ENCODE results near the gene EPS15.
"Not testable (repeated sequence)": the region's sequence is repeated elsewhere in the genome, so short reads cannot be mapped to it uniquely, and the experiment has no call there.

The EPS15 gene

GRCh38 chr1:51514733-51515132 is 4.3 kb downstream of the EPS15 start:
- DNase-seq (ENCODE audit: low read depth) = no peak

DNA sequence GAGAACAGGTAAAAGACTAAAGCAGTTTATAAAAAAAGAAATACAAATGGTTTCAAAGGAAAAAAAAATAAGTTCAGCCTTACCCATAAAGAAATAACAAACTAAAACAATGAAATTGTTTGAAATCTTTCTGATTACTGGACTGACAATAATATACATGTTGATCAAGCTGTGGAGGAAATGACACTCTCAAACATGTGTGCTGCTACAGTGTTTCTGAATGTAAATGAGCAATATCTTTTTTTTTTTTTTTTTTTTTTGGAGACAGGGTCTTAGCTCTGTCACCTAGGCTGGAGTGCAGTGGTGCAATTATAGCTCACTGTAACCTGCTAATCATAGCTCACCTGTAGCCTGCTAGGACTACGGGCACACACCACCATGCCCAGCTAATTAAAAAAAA is 6.5 kb downstream of the EPS15 start:
- DNase-seq (ENCODE audit: low read depth) = no peak

DNA sequence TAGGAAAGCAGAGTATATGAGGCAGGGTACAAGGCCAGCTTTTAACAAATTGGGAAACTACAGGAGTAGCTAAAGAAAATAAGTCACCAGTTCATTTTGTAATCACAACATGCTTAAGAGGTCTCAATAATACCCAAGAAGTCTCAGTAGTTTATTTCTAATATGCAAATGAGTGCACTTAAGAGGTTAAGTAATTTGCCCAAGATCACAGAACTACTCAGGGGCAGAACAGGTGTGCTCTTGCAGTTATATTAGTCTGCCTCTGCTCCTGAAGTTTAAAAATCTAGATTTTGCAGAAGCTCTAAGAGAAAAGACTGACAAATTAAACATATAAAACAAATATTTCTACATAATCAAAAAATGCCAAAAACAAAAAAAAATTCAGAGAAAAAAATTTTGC is 6.9 kb downstream of the EPS15 start:
- no peak for DNase-seq (ENCODE audit: low read depth)

DNA sequence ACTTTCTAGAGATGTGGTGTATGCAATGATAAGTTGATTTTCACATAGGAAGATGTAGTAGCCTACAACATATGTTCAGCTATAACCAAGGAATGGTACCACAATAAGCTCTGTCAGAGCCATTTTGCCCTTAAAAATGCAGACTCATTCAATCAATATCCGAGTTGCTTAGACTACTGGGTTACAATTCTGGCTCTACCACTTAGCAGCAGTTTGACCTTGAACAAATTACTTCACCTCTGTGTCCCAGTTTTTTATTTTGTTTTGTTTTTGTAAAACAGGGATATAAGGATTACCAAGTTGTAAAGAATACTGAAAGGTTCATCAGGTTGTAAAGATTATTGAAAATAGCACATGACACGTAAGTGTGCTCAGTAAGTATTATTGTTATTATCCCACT is 9.3 kb downstream of the EPS15 start:
- DNase-seq (ENCODE audit: low read depth) = no peak

- peak; percentile 70 for DNase-seq (ENCODE audit: low read depth)
Measured at GRCh38 chr1:51506537-51506936, 12.5 kb downstream of the EPS15 start.

- no peak for DNase-seq (ENCODE audit: low read depth)
Measured at GRCh38 chr1:51504806-51505525, 14.1 kb downstream of the EPS15 start.

DNA sequence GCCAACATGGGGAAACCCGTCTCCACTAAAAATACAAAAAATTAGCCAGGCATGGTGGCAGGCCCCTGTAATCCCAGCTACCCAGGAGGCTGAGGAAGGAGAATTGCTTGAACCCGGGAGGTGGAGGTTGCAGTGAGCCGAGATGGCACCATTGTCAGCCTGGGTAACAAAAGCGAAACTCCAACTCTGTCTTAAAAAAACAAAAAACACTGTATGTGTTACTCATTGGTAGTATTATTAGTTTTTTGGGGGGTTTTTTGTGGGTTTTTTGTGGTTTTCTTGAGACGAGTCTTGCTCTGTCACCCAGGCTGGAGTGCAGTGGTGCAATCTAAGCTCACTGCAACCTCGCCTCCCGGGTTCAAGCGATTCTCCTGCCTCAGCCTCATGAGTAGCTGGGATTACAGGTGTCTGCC is 17.8 kb downstream of the EPS15 start:
- DNase-seq (ENCODE audit: low read depth) = not testable (repeated sequence)

GRCh38 chr1:51499694-51500093 is 19.4 kb downstream of the EPS15 start:
- no peak for DNase-seq (ENCODE audit: low read depth)

DNA sequence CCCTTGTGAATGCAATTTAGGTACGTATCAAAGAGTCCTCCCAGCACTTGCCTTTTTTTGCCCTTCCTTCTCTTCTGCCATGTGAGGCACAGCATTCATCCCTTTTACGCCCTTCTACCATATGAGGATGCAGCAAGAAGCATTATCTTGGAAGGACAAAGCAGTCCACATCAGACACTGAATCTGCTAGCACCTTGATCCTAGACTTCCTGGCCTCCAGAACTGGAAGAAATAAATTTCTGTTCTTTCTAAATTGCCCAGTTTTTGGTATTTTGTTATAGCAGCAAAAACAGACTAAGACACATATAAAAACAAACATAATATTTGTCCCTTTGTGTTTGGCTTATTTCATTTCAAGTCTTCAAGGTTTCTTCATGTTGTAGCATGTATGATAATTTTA is 20.1 kb downstream of the EPS15 start:
- DNase-seq (ENCODE audit: low read depth) = no peak

DNA sequence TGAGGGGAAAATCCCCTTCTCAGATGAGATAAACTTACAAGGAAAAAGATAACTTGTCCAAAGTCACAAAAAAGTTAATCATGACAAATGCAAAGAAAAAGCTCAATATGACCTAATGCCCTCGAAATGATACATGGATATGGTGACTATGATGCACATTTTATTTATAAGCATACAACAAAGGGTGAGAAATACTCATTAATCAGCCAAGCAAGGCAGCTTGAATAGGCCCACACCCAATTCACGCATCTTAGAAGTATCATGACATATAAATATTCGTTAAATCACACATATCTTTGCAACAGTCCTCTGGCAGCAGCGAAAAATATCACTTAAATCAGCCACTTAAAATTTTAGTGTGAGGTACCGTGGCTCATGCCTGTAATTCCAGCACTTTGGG is 21.7 kb downstream of the EPS15 start:
- DNase-seq (ENCODE audit: low read depth) = no peak

GRCh38 chr1:51494138-51494830 is 24.8 kb downstream of the EPS15 start:
- DNase-seq (ENCODE audit: low read depth) = no peak

DNA sequence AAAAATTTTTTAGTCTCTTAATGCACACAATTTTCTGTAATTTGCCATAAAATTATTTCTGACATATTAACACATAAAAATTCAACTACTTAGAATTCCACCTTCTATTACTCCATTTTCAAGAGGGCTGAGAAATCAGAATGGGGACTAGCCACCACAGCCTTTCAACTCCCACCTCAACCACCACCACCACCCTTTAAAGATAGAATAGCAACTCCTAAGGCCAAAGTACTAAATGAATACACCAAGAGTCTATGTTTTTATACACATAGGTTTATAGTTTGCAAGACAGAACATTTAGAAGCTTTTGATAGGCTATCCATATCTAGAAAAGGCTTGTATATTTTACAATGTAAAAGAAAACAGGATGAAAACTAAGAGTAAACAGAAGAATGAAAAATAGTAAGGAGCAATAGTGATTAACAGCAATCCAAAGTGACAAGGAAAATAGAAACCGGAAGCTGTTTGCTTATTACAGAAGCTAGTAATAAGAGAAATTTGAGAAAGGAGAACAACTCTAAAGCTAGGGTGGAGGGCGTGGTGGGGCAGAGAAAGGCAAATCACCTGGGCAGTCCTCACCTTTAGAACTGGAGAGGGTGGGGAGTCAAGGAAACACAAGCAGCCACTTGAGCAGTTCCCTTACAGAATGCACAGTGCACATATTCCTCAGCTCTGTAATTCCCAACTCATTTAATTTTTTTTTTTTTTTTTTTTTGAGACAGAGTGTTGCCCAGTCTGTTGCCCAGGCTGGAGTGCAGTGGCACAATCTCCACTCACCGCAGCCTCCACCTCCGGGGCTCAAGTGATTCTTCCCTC is 27.7 kb downstream of the EPS15 start:
- DNase-seq (ENCODE audit: low read depth) = no peak

DNA sequence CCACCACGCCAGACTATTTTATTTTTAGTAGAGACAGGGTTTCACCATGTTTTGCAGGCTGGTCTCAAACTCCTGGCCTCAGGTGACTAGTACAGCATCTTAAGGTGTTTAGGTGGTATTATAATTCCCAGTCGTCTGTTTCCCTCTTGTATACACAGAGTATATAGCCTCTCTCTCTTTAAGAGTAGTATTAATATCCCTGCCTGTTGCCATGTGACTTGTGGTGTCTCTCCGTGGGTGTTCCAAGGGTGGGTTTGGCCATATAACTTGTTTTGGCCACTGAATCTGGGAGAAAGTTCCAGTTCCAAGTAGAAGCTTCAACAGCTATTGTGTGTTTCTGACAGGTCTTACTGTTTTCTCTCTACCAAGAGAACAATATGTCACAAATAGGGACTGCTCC is 29.6 kb downstream of the EPS15 start:
- DNase-seq (ENCODE audit: low read depth) = no peak

- no peak for DNase-seq (ENCODE audit: low read depth)
Measured at GRCh38 chr1:51488372-51489050, 30.6 kb downstream of the EPS15 start.

DNA sequence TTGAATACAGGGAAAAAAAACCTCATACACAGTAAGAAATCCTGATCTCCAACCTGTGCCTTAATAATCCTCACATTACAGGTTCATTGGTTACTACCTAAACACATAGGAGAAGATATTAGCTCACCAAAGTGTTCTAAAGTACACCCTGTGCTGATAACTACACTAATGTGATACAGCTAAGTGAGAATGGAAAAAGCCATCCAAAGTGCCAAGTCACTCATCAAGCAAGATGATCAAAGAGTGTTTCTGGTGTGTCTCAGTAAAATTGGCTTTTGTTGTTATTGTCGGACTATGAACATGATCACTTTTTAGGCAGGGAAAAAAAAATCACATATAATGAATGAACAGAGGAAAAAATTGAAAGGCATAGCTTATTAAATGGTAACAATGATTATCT is 31.4 kb downstream of the EPS15 start:
- no peak for DNase-seq (ENCODE audit: low read depth)

GRCh38 chr1:51484591-51484990 is 34.5 kb downstream of the EPS15 start:
- no peak for DNase-seq (ENCODE audit: low read depth)

GRCh38 chr1:51482881-51483280 is 36.2 kb downstream of the EPS15 start:
- no peak for DNase-seq (ENCODE audit: low read depth)

GRCh38 chr1:51474832-51475620 is 44.0 kb downstream of the EPS15 start:
- not testable (repeated sequence) for DNase-seq (ENCODE audit: low read depth)

DNA sequence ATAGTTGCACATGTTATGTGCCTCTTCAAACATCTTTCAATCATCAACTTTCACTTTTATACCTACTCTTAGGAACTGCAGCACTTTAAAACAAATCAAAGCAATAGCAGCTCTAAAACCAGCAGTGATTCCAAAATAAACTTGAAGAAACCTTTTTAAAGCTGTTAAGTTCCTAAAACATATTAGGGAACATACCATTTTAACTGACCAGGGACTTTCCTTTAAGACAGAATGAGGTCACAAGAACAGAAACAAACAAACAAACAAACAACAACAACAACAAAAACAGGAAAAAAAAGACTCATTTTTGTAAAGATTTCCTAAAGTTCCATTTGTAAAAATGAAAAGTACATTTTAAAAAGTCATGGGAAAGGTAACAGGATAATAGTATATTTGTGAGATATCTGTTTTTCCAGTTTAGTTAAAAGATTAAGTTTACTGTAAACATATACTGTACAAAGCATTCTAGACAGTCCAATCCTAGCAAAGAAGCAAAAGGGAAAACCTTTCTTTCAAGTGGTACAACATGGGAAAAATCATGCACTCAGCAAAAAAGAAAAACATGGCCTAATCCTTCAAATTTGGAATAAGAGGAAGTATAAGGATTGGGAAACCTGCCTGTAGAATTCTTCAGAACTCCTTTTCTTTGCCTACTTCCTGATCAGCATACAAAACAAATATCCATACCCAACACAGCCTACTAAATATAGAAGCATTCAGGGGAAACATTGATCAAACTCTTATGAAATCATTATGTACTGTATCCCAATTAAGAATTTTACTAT is 45.5 kb downstream of the EPS15 start:
- no peak for DNase-seq (ENCODE audit: low read depth)

GRCh38 chr1:51472359-51472758 is 46.7 kb downstream of the EPS15 start:
- DNase-seq (ENCODE audit: low read depth) = no peak

GRCh38 chr1:51469518-51469917 is 49.5 kb downstream of the EPS15 start:
- no peak for DNase-seq (ENCODE audit: low read depth)

All from GM04504 (cell line).